ENCODE measurements around the gene THOC5.

DNA sequence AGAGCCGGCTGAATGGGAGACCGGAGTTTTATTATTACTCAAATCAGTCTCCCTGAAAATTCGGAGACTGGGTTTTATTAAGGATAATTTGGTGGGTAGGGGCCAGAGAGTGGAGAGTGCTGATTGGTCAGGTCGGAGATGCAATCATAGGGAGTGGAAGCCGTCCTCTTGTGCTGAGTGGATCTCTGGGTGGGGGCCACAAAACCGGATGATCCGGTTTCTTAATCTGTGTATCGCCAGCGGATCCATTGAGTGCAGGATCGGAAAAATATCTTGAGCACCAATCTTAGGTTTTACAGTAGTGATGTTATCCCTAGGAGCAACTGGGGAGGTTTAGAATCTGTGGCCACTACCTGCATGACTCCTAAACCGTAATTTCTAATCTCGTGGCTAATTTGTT, 28.2 kb upstream of the THOC5 start:
- TF ChIP-seq, protein P1, sequence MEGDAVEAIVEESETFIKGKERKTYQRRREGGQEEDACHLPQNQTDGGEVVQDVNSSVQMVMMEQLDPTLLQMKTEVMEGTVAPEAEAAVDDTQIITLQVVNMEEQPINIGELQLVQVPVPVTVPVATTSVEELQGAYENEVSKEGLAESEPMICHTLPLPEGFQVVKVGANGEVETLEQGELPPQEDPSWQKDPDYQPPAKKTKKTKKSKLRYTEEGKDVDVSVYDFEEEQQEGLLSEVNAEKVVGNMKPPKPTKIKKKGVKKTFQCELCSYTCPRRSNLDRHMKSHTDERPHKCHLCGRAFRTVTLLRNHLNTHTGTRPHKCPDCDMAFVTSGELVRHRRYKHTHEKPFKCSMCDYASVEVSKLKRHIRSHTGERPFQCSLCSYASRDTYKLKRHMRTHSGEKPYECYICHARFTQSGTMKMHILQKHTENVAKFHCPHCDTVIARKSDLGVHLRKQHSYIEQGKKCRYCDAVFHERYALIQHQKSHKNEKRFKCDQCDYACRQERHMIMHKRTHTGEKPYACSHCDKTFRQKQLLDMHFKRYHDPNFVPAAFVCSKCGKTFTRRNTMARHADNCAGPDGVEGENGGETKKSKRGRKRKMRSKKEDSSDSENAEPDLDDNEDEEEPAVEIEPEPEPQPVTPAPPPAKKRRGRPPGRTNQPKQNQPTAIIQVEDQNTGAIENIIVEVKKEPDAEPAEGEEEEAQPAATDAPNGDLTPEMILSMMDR (IDR thresholded peaks at IDR 0.05) = no peak
- TF ChIP-seq REST (IDR thresholded peaks at IDR 0.05; ENCODE audit: insufficient read depth in 1 of 2, low read depth in 2 of 2, low read length in 1 of 2) (no peak), POLR2AphosphoS5 (IDR thresholded peaks at IDR 0.05; ENCODE audit: low read depth, low read length) (no peak)

All from Panc1 (cell line).